AG04450 (cell line): ENCODE measurements around the gene ZNF813. TPM values are rescaled to one million over a fixed set of nuclear protein-coding genes. Genes with fewer than 3 reads are reported as not detected.
"Not testable (repeated sequence)": the region's sequence is repeated elsewhere in the genome, so short reads cannot be mapped to it uniquely, and the experiment has no call there.

Experiments
- CTCF ChIA-PET: fragments of 300-600, 350-600 bp; formaldehyde crosslinking; extraction: SDS; loops from one replicate; lab custom pipeline; 2022; ENCODE audit warnings: antibody characterized with exemption, inconsistent platforms; lab: Charles Lee
- POLR2A ChIA-PET: fragments of 350-600 bp; formaldehyde crosslinking; extraction: SDS; loops from one replicate; lab custom pipeline; 2021; ENCODE audit warnings: antibody characterized with exemption, inconsistent platforms; lab: Yijun Ruan, JAX
- DNase-seq: peaks from one replicate; pipeline ENCODE4 v3.0.0-alpha.2; 2011; ENCODE audit warnings: low read depth, low spot score
- H3K27ac ChIP-seq: one replicate; pipeline ENCODE4 v1.5.1; 2012; ENCODE audit warnings: low read depth, low read length, control low read depth
- H3K27me3 ChIP-seq: one replicate; pipeline ENCODE4 v1.6.0; 2012; ENCODE audit warnings: low read length; ENCODE audit not compliant: control insufficient read depth, insufficient read depth
- H3K4me3 ChIP-seq: 2 replicates; pipeline ENCODE4 v1.5.1; 2011; ENCODE audit warnings: mild to moderate bottlenecking, low read depth, low read length, control low read depth
- H3K9me3 ChIP-seq: 2 replicates; pipeline ENCODE4 v1.5.1; 2012; ENCODE audit warnings: low read length; ENCODE audit not compliant: control insufficient read depth, insufficient read depth
- polyA plus RNA-seq: library from polyadenylated mRNA; depleted of rRNA; stranded (reverse); fragments of >200 nt; gene quantifications from 2 replicates; pipeline ENCODE4 v1.2.3, GENCODE V29; 2011
- TF ChIP-seq, protein P1 (sequence below): IDR thresholded peaks from 2 replicates; pipeline ENCODE4 v1.5.1; 2011; ENCODE audit warnings: low read depth, low read length, control low read depth, inconsistent platforms

ZNF813 gene
- polyA plus RNA-seq, 1 experiment: 2.1 TPM

DNA sequence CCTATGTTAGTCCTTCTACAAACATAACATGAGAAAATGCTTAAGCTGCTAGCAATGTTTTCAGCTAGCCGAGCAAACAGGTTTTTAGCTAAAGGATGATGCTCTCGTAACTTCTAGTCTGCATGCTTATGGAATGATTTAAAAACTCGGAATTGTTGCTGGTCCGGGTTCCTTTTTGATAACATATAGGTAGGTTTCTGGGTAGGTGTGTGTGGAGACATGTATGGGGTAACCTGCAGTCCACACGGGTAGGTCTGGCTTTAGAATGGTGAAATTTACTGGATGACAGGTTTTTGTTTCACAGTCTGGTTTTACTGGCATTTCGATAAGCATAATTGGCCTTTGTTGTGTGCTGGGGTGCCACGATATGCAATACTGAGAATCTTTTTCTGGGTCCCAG is 4.4 kb downstream of the ZNF813 start:
- Histone ChIP-seq H3K4me3 (no peak overlapping the region), H3K27ac (no peak overlapping the region), H3K27me3 (no peaks in the 10 kb centered on the region), H3K9me3 (peaks cover 10% of the 10 kb centered on the region)
- POLR2A ChIA-PET: no interaction called here
- DNase-seq: no peak
- CTCF ChIA-PET: interaction anchor here (1.4 kb wide), 1 partner anchor 47 kb away, joined by 3 read pairs; no protein-coding TSS in a partner anchor
- TF ChIP-seq, protein P1, sequence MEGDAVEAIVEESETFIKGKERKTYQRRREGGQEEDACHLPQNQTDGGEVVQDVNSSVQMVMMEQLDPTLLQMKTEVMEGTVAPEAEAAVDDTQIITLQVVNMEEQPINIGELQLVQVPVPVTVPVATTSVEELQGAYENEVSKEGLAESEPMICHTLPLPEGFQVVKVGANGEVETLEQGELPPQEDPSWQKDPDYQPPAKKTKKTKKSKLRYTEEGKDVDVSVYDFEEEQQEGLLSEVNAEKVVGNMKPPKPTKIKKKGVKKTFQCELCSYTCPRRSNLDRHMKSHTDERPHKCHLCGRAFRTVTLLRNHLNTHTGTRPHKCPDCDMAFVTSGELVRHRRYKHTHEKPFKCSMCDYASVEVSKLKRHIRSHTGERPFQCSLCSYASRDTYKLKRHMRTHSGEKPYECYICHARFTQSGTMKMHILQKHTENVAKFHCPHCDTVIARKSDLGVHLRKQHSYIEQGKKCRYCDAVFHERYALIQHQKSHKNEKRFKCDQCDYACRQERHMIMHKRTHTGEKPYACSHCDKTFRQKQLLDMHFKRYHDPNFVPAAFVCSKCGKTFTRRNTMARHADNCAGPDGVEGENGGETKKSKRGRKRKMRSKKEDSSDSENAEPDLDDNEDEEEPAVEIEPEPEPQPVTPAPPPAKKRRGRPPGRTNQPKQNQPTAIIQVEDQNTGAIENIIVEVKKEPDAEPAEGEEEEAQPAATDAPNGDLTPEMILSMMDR: no peak

DNA sequence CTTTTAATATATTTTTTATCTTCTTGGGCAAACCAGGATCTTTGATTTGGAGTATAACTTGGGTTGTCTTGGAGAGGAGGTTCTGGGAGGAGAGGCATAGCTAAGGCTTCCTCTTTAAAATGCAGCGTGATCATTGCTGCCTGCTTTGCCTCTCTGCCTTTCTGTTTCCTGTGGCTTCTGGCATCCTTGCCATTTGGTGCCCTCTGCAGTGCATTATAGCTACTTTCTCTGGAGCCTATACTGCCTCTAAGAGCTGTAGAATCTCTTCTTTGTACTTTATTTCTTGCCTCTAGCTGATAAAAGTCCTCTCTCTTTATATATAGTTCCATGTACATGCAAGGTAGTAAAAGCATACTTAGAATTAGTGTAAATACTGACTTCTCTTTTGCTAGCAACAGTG is 7.3 kb downstream of the ZNF813 start:
- peaks cover 33% of the 10 kb centered on the region for H3K9me3 ChIP-seq
- CTCF ChIA-PET, H3K4me3 ChIP-seq, POLR2A ChIA-PET, DNase-seq, H3K27me3 ChIP-seq, H3K27ac ChIP-seq: not testable (repeated sequence)

DNA sequence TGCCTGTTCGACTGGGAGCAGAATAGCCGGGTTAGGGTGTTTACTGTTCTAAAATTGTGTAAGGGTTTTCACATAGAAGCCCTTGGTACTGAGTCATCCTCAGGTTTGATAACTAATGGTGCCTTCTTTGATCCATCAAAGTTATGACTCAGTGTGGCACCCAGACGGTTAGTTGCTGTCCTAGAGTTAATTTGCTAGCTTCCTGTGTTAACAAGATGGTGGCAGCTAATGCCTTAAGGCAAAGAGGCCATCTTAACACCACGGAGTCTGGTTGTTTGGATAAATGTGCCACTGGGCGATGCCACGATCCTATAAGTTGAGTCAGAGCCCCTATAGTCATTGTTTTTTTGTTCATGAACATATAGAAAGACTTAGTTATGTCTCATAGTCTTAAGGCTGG is 7.9 kb downstream of the ZNF813 start:
- peaks cover 37% of the 10 kb centered on the region for H3K9me3 ChIP-seq
- H3K27ac ChIP-seq, DNase-seq, H3K4me3 ChIP-seq, H3K27me3 ChIP-seq, CTCF ChIA-PET, POLR2A ChIA-PET: not testable (repeated sequence)

DNA sequence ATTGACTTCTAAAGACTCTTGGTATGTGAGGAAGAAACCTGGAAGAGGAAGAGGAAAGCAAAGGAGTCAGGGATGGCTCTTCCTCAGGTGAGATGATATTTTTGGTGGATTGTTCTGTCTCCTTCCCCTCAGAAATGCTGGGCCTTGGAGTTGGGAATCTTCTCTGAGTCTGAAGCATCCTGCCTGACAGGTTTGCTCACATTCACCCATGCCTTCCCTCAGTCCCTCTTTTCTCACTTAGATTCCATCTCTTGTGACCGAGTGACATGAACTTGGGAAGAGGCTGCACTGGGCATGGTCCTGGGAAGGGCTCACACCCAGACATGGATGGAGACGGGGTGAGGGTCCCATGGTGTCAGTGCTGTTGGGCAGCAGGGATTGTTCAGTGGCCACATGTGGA is 16.2 kb downstream of the ZNF813 start:
- DNase-seq, H3K27me3 ChIP-seq, CTCF ChIA-PET, POLR2A ChIA-PET, H3K4me3 ChIP-seq, H3K27ac ChIP-seq: not testable (repeated sequence)
- H3K9me3 ChIP-seq: peaks cover 33% of the 10 kb centered on the region

DNA sequence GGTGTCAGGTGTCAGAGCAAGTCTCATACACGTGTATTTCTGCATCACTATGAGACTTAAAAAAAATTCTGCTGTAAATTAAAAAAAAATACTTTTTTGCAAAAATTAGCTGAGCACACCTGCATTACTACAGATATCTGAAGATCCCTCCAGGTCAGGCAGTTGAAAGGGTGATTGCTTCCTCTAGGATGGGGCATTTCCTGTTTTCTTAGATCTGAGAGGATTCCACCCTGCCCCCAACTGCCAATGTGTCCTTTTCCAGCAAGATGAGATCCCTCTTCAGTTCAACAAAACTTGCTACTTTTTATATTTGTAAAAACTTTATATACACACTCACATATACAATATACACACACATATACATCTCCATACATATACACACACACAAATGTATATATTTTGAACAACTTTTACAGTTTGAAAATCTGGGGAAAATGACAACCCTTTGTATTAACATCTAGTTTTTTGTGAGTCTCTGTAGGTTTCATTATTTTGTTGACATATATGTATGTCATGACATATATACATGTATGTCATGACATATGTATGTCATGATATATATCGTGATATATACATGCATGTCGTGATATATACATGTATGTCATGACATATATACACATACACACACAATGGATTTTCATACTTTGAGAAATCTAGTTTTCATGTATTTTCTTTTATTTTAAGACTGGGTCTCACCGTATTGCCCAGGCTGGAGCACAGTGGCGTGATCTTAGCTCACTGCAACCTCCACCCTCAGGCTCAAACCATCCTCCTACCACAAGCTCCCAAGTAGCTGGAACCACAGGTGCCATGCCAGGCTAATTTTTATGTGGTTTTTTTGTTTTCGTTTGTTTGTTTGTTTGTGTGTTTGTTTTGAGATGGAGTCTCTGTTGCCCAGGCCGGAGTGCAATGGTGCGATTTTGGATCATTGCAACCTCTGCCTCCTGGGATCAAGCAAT is 17.8 kb downstream of the ZNF813 start:
- no peak overlapping the region for H3K4me3 ChIP-seq
- ChIA-PET POLR2A (no interaction called here), CTCF (no interaction called here)
- no peak for DNase-seq
- TF ChIP-seq, protein P1: no peak
- H3K27ac ChIP-seq: no peak overlapping the region
- no peaks in the 10 kb centered on the region for H3K27me3 ChIP-seq
- H3K9me3 ChIP-seq: peaks cover 27% of the 10 kb centered on the region

DNA sequence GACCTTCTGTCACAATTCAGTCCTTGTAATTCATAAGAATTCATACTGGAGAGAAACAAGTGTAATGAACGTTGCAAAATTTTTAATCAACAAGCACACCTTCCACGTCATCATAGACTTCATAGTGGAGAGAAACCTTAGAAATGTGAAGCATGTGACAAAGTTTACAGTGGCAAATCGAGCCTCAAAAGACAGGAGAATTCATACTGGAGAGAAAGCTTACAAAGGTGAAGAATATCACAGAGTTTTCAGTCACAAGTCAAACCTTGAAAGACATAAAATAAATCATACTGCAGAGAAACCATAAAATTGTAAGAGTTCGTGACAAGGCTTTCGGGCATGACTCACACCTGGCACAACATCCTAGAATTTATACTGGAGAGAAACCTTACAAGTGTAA is 24.6 kb downstream of the ZNF813 start:
- POLR2A ChIA-PET: no interaction called here
- no peak for DNase-seq
- H3K27ac ChIP-seq: no peak overlapping the region
- no peak overlapping the region for H3K4me3 ChIP-seq
- no peaks in the 10 kb centered on the region for H3K27me3 ChIP-seq
- TF ChIP-seq, protein P1: no peak
- CTCF ChIA-PET: no interaction called here
- peaks cover 33% of the 10 kb centered on the region for H3K9me3 ChIP-seq

DNA sequence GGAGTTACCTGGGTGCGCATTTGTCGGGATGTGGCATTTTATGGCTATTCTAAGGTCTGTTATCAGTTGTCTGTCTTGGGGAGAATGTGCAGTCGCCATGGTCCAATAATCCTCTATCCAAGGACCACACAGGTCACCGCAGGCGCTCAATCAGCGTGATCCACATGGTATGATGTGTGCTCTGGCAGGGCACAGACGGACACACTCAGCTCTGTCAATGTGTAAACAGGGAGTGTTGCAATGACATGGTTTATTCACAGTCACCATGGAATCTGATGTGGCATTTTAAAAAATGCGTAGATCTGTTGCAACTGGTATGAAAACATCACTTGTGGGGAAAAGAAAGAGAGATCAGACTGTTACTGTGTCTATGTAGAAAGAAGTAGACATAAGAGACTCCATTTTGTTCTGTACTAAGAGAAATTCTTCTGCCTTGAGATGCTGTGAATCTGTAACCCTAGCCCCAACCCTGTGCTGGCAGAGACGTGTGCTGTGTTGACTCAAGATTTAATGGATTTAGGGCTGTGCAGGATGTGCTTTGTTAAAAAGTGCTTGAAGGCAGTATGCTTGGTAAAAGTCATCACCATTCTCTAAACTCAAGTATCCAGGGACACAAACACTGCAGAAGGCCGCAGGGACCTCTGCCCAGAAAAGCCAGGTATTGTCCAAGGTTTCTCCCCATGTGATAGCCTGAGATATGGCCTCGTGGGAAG is 29.9 kb downstream of the ZNF813 start:
- H3K4me3 ChIP-seq: not testable (repeated sequence)

DNA sequence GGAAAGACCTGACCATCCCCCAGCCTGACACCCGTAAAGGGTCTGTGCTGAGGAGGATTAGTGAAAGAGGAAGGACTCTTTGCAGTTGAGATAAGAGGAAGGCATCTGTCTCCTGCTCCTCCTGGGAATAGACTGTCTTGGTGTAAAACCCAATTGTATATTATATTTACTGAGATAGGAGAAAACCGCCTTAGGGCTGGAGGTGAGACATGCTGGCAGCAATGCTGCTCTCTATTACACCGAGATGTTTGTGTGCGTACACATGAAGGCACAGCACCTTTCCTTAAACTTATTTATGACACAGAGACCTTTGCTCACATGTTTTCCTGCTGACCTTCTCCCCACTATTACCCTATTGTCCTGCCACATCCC is 30.5 kb downstream of the ZNF813 start:
- H3K27ac ChIP-seq, CTCF ChIA-PET, POLR2A ChIA-PET, H3K27me3 ChIP-seq, DNase-seq, H3K4me3 ChIP-seq: not testable (repeated sequence)
- H3K9me3 ChIP-seq: peaks cover 17% of the 10 kb centered on the region

More for the DNA sequence above, 29.9 kb downstream of the ZNF813 start:
- peaks cover 19% of the 10 kb centered on the region for H3K9me3 ChIP-seq
- DNase-seq, POLR2A ChIA-PET, H3K27ac ChIP-seq, CTCF ChIA-PET, H3K27me3 ChIP-seq: not testable (repeated sequence)

DNA sequence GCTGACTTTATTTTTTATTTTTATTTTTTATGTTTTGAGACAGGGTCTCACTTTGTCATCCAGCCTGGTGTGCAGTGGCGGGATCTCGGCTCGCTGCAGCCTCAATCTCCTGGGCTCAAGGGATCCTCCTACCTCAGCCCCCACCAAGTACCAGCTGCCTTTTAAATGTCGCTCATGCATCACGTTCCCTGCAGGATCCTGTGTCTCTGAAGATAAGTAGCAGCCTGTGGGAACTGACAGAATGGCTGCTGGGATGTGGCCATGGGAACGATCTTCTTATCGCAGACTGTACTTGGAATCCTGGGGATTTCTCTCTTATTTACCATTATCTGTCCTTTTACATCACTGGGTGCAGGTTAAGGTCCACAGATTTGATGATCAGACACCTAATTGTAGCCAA is 35.6 kb downstream of the ZNF813 start:
- POLR2A ChIA-PET, H3K27ac ChIP-seq: not testable (repeated sequence)
- CTCF ChIA-PET: interaction anchor here (0.5 to 0.6 kb wide), 2 partner anchors 19 to 288 kb away, joined by 4 to 5 read pairs; no protein-coding TSS in a partner anchor

More for the DNA sequence above, 35.6 kb downstream of the ZNF813 start:
- not testable (repeated sequence) for H3K9me3 ChIP-seq, H3K27me3 ChIP-seq, DNase-seq, H3K4me3 ChIP-seq
